ENCODE results near the gene BMP2K.

Gene BMP2K

DNA sequence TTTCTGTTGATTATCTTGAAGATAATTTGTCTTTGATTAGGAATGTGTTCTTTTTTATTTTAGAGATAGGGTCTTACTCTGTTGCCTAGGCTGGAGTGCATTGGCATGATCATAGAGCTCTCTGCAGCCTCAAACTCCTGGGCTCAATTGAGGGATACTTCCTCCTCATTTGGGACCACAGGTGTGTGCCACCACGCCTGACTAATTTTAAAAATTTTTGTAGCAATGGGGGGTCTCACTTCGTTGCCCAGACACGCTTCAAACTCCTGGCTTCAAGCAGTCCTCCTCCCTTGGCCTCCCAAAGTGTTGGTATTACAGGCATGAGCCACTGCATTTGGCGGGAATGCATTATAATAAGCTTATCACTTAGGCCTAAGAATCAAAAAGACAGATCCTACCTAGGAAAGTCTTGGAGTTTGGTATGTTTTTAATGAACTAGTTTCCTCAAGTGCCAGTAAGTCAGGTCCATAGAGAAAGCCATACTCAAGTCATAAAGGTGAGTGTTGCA, 21.7 kb downstream of the BMP2K start:
- H3K4me1 ChIP-seq (ENCODE audit: insufficient read depth, low read length, poor library complexity, severe bottlenecking): peaks cover 41% of the 10 kb centered on the region
- no peak overlapping the region for H3K4me3 ChIP-seq (ENCODE audit: low read length, poor library complexity, severe bottlenecking)
- H3K36me3 ChIP-seq (ENCODE audit: insufficient read depth, low read length): peaks cover 13% of the 10 kb centered on the region
- H3F3A ChIP-seq (ENCODE audit: low read depth): no peaks in the 10 kb centered on the region
- H4K20me1 ChIP-seq (ENCODE audit: insufficient read depth, low read length, poor library complexity, severe bottlenecking): peaks cover 74% of the 10 kb centered on the region
- H3K9me3 ChIP-seq (ENCODE audit: insufficient read depth, low read depth, low read length): peaks cover 6% of the 10 kb centered on the region; the same call in 1 of the 2 replicates
- H3K4me2 ChIP-seq (ENCODE audit: low read depth, low read length, poor library complexity, severe bottlenecking): no peak overlapping the region
- H3K27me3 ChIP-seq (ENCODE audit: insufficient read depth, low read length, poor library complexity, severe bottlenecking): no peaks in the 10 kb centered on the region
- no peak overlapping the region for H2AFZ ChIP-seq (ENCODE audit: low read length)
- H3K9me2 ChIP-seq (replicated peaks; ENCODE audit: low read depth, low read length): no peaks in the 10 kb centered on the region
- peaks cover 88% of the 10 kb centered on the region for H3K79me2 ChIP-seq (ENCODE audit: insufficient read depth, low read length)
- TF ChIP-seq EZH2phosphoT487 (IDR thresholded peaks at IDR 0.05; ENCODE audit: borderline replicate concordance): no peak
- TF ChIP-seq, protein P1, sequence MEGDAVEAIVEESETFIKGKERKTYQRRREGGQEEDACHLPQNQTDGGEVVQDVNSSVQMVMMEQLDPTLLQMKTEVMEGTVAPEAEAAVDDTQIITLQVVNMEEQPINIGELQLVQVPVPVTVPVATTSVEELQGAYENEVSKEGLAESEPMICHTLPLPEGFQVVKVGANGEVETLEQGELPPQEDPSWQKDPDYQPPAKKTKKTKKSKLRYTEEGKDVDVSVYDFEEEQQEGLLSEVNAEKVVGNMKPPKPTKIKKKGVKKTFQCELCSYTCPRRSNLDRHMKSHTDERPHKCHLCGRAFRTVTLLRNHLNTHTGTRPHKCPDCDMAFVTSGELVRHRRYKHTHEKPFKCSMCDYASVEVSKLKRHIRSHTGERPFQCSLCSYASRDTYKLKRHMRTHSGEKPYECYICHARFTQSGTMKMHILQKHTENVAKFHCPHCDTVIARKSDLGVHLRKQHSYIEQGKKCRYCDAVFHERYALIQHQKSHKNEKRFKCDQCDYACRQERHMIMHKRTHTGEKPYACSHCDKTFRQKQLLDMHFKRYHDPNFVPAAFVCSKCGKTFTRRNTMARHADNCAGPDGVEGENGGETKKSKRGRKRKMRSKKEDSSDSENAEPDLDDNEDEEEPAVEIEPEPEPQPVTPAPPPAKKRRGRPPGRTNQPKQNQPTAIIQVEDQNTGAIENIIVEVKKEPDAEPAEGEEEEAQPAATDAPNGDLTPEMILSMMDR (conservative IDR thresholded peaks at IDR 0.05; ENCODE audit: low read length): no peak
- H3K9ac ChIP-seq (ENCODE audit: low read depth, low read length, poor library complexity, severe bottlenecking): no peak overlapping the region

DNA sequence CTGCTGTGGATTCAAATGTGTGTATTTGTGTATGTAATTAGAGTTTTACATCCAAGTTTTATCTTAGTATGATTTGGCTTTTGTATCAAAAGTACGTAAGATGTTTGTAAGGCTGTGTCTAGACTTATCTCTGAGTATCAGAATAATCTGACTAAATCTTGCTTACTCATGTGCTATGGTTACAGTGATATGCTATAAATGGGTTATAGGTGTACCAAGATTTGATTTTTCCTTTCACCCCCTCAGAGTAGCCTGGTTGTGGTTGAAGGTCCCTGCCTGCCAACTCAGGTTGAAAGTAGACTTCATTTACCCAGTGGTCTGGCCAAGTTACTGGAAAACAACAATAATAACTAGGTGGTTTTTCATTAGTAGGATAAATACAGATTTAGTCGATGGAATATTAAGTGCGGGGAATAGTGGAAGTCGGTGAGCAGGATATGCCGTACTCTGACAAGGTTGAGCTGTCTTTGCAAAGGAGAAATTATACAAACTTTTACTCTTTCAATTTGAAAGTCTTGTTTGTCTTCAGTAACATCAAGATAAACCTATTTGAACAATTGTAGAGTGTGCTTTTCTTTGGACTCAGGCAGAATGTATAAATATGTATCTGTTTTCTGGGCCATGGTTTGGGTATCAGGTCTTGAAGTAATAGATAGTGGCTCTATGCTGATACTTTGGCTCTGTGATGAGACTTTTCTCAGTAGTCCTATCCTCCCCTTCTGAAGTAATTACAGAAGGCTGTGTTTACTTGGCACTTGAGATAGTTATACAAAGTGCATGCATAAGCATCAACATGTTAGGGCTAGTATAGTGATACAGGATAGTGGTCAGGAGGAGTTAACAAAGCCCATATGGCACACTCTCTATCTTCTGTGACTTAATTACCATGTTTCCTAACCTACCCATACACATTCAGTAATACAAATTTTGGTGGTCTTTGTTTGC, 23.7 kb downstream of the BMP2K start:
- H3K36me3 ChIP-seq (ENCODE audit: insufficient read depth, low read length): peaks cover 5% of the 10 kb centered on the region
- H3K79me2 ChIP-seq (ENCODE audit: insufficient read depth, low read length): peaks cover 90% of the 10 kb centered on the region
- H3K9me2 ChIP-seq (replicated peaks; ENCODE audit: low read depth, low read length): no peaks in the 10 kb centered on the region
- no peak overlapping the region for H3K9ac ChIP-seq (ENCODE audit: low read depth, low read length, poor library complexity, severe bottlenecking)
- peaks cover 5% of the 10 kb centered on the region; the same call in 1 of the 2 replicates for H3K9me3 ChIP-seq (ENCODE audit: insufficient read depth, low read depth, low read length)
- peaks cover 77% of the 10 kb centered on the region for H4K20me1 ChIP-seq (ENCODE audit: insufficient read depth, low read length, poor library complexity, severe bottlenecking)
- H3K27me3 ChIP-seq (ENCODE audit: insufficient read depth, low read length, poor library complexity, severe bottlenecking): no peaks in the 10 kb centered on the region
- TF ChIP-seq EZH2phosphoT487 (IDR thresholded peaks at IDR 0.05; ENCODE audit: borderline replicate concordance): no peak
- TF ChIP-seq, protein P1 (conservative IDR thresholded peaks at IDR 0.05; ENCODE audit: low read length): no peak
- no peak overlapping the region for H2AFZ ChIP-seq (ENCODE audit: low read length)
- H3F3A ChIP-seq (ENCODE audit: low read depth): no peaks in the 10 kb centered on the region
- H3K4me1 ChIP-seq (ENCODE audit: insufficient read depth, low read length, poor library complexity, severe bottlenecking): peaks cover 41% of the 10 kb centered on the region
- peak overlapping the region; percentile 12 for H3K4me2 ChIP-seq (ENCODE audit: low read depth, low read length, poor library complexity, severe bottlenecking)
- H3K4me3 ChIP-seq (ENCODE audit: low read length, poor library complexity, severe bottlenecking): no peak overlapping the region

DNA sequence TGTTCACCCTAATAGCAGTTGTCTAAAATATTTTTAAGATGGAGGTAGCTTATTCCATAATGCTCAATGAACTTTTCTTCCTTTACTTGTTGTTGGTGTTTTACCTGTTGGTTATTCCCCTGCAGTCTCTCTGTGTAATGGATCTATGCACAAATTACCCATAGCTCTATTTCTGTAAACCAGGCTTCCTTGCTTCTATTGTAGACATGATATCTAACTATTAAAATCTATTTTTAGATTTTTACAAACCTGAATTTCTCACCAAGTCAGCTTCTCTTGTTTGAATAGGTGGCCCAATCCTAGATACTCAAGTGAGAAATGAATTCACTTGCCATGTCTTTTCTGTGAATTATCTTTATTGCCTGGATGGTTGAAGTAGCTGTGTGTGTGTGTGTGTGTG, 24.8 kb downstream of the BMP2K start:
- Histone ChIP-seq H3F3A (ENCODE audit: low read depth) (no peaks in the 10 kb centered on the region), H2AFZ (ENCODE audit: low read length) (no peak overlapping the region), H3K9me2 (replicated peaks; ENCODE audit: low read depth, low read length) (no peaks in the 10 kb centered on the region), H4K20me1 (ENCODE audit: insufficient read depth, low read length, poor library complexity, severe bottlenecking) (peaks cover 87% of the 10 kb centered on the region), H3K27me3 (ENCODE audit: insufficient read depth, low read length, poor library complexity, severe bottlenecking) (no peaks in the 10 kb centered on the region), H3K4me3 (ENCODE audit: low read length, poor library complexity, severe bottlenecking) (no peak overlapping the region), H3K9ac (ENCODE audit: low read depth, low read length, poor library complexity, severe bottlenecking) (no peak overlapping the region), H3K4me1 (ENCODE audit: insufficient read depth, low read length, poor library complexity, severe bottlenecking) (peaks cover 41% of the 10 kb centered on the region), H3K79me2 (ENCODE audit: insufficient read depth, low read length) (peaks cover 96% of the 10 kb centered on the region), H3K36me3 (ENCODE audit: insufficient read depth, low read length) (no peaks in the 10 kb centered on the region), H3K9me3 (ENCODE audit: insufficient read depth, low read depth, low read length) (no peaks in the 10 kb centered on the region), H3K4me2 (ENCODE audit: low read depth, low read length, poor library complexity, severe bottlenecking) (peak overlapping the region; percentile 27)
- no peak for TF ChIP-seq EZH2phosphoT487 (IDR thresholded peaks at IDR 0.05; ENCODE audit: borderline replicate concordance)
- TF ChIP-seq, protein P1 (conservative IDR thresholded peaks at IDR 0.05; ENCODE audit: low read length): no peak

Data from Loucy (cell line).